NCI-H1092 treated with DMSO at 0.1 percent for 48 hours (cell line): ENCODE data around the gene ATP8A2.

Source experiments
- DNase-seq: peaks from one replicate; lab custom pipeline; 2025; lab: John Stamatoyannopoulos, UW

Gene ATP8A2

DNA sequence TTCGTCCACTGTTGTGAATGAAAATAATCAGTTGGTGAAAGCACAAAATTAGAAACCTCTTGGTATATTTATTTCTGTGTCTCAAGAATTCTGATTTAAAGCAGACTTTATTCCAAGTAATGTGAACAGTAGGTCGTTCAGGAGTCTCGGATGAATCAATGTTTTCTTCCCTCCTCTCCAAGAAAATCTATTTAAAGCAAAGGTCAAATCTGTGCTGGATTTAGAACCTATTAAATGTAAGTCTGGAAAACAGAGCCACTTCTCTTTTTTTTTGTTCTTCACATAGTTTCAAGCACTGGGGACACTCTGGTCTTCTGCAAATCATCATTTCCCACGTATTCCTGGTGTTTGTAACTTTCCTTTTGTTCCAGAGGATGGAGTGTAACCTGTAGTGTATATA lies 312.7 kb downstream of the ATP8A2 start:
- DNase-seq = no peak

DNA sequence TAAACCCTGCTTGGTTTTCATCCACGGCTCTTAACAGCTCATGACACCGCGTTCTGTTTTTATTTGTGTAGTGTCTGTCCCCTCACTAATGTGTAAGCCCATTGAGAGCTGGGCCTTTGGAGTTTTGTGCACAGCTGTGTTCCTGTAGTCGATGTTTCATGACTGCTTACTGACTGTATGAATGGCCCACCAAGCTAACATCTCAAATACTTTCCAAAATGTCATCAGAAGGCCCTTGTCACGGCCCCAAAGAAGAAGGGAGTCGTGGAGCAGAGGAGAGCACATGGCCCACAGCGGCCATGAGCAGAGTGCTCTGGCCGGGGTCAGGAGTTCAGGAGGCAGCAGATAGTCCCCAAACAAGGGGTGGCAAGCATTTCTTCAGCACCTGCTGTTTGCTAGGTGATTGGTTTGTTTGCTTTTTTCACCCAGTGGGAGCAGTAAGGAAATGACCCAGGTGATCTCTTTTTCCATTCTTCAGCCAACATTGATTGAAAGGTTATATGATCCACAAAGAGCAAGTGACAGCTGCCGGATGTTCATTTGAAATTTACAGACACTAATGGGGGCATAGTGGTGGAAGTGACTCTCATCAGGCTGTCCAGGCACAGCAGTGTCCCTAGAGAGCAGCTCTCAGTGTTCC lies 315.2 kb downstream of the ATP8A2 start:
- peak; percentile 99 for DNase-seq

DNA sequence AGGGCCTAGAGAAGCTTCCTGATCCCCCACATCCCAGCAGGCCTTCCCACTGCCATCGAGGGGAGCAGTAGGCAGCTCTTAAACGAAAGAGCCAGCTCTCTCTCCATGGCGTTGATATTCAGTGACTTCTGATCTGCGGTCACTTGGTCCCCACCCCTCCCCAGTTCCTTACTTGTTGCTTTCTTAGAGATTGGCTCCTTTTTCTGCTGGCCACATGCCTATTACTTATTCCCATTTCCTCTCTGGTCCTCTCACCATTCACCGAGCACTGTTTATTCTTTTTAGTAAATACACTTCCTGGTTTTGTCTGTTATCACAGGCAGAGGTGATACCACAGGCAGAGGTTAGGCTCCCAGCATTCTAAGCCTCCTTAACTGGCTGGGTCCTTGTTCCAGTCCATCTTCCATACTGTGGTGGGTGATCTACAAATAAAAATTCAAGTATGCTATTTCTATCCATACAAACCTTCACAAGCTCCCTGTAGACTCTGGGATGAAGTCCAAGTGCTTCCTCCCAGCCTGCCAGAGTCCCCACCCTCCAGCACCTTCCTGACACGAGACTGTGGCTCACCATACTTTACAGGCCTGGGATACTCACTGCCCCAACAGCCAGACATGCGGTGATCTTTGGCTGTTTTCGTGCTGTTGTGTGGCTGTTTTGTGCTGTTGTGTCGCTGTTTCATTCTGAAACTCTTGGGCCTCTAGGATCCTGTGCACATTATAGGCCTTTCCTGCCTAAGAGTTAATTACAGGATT lies 315.9 kb downstream of the ATP8A2 start:
- peak; percentile 96 for DNase-seq

DNA sequence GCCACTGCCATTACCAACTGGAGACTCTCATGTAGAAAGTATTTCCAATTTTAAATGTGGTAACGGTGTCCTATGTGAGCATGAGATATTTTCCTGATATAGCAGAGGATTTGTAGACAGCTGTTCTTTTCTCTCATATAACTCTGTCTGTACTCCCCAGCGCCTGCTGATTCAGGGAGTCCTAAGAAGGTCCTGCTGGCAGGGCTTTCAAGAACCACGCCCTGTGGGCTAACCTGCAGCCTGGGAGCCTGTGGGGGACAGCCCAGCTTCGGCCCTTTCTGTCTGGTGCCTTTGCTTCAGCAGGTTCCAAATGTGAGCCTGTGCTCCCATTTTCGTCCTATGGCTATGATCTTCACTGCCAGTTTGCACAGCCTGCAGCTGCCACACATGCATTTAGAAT lies 316.8 kb downstream of the ATP8A2 start:
- DNase-seq = peak; percentile 55

DNA sequence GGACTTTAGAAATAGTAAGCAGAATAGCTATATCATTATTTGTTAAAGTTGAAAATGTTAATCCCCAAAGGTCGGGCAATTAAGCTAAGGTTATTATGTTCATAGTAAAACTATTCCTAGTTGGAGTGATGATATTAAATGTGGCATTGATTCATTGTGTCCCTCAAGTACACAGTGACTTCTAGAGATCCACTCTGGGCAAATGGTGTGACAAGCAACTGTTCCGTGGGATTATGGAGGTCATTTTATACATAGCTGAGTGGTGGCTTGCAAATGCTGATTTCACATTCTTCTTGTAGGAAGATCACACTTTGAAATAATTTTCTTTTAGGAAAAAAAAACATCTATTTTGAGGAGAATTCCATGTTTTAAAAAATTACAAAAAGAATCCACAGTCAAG lies 317.8 kb downstream of the ATP8A2 start:
- peak; percentile 33 for DNase-seq

DNA sequence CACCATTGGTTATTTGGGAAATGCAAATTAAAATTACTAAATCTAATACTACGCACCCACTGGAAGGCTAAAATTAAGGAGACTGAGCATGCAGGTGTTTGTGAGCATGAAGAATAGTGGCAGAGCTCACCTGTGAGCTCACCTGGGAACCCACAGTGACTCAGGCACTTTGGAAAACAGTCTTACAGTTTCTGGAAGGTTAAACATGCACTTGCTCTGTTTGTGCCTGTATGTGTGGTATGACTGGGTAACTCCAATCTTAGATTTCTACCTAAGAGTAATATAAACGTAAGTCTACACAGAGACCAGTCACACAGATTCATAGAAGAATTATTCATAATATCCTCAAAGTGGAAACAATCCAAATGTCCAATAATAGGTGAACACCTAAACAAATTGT lies 318.8 kb downstream of the ATP8A2 start:
- DNase-seq = peak; percentile 37

DNA sequence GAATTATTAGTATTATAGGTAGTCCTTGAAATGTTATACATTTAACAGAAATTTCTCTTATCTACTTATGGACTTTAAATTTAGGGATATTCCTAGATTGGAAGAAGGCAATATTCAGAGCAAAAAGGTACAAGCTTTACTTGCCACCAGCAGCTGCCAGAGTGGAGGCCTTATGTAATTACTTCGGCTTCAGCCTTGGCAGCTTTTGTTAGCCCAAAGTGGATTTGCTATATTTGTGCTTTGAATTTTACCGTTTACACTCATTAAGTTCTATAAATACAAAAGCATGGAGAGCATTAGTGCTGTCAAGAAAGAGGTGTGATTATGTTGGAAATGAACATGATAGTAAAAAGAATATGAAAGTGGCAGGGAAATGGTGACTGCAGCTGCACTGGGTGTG lies 319.9 kb downstream of the ATP8A2 start:
- DNase-seq = peak; percentile 90

DNA sequence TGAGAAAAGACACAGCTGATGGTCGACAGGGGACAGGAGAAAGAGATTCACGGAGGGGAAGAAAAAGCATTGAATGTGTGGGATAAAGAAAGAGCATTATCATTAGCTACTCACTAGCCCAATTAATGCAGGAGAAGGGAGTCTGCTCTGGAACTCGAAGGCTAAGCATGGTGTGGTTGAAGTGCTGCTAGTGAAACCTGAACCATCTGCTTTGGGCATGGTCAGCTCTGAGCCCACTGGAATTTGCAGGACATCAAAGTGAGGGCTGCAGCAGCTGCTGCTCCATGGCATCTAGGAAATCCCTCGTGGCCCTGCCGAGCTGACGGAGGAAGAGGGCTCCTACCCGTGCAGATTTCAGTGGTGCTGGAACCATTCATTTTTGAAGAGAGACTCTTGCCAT lies 320.3 kb downstream of the ATP8A2 start:
- DNase-seq = no peak

DNA sequence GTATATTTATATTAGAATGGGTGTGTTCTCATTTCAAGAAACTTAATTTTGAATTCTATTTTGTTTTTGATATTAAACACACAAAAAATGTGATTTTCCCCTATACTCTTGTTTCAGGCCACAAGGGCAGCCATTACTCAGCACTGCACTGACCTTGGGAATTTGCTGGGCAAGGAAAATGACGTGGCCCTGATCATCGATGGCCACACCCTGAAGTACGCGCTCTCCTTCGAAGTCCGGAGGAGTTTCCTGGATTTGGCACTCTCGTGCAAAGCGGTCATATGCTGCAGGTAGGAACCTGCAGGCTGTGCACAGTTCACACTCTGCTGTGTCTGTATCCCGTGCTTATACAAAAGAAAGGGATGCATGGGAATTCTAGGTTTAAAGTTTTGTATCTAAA lies 327.3 kb downstream of the ATP8A2 start:
- DNase-seq = no peak

DNA sequence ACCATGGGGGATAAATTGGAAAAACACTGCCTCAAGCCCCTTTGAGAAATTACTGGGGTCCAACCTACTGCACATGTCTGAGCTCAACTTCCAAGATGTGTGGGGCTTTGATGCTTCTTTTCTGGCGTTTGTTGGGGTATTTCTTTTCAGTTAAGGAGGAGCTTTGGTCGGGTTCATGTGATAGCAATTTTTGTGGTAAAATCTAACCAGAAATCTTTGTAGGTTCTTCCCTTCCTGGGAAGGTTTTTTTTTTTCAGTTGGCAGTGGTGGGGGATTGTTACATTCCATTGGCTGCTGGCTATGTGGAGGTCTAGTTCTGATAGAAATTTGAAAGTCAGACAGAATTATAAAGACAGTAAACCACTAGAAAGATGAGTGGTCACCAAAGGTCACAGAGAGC lies 327.8 kb downstream of the ATP8A2 start:
- no peak for DNase-seq

DNA sequence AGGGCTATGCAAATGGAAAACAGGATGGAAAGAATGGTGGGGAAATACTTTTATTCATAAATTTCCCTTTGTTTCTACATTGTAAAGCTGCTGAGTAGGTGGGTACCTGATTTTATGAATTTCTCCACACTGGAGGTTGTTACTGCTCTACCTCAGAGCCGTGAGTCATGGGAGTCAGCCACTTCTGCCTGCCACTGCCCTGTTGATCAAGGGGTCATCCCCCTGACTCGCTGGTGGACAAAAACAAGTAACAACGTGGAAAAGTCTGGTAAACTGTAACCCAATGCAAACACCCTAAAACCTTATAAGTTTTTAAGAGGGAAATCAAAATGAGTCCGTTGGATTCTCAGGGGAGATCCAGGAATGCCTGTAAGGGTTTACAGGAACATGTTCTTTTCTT lies 329.5 kb downstream of the ATP8A2 start:
- DNase-seq = no peak

DNA sequence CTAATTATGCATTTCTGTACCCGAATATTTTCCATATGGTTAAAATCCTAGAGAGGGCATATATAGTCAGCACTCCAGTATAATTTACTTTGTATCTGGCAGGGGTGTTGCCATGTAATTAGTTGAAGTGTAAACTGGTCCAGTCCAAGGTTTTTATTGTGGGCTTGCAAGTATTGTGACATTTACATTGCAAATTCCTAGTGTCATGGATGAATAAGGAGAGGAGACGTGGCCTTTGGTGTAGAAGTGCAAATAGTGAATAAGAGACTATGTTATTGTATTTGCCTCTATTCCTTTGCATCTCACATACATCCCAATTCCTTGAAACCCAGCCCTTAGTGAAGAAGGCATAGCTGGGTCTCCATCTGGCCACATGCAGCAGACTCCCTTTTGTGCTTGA lies 330.6 kb downstream of the ATP8A2 start:
- DNase-seq = no peak

DNA sequence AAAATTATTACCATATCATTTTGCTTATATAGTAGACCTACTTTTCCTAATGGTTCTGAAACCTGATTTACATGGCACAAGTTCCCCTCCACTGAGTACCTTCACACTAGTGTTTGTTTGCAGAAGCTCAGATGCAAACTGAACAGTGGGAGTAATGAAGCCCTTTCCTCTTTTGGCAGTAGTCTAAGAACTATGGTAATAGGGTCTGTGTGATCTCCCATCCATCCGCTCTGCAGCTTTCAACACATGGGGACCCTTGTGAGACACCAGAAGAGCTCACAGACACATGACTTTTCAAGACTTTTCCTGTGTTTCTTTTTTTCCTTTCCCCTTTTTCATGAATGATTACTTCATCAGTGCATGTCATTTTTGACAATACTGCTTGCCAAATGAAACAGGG lies 336.0 kb downstream of the ATP8A2 start:
- peak; percentile 67 for DNase-seq

DNA sequence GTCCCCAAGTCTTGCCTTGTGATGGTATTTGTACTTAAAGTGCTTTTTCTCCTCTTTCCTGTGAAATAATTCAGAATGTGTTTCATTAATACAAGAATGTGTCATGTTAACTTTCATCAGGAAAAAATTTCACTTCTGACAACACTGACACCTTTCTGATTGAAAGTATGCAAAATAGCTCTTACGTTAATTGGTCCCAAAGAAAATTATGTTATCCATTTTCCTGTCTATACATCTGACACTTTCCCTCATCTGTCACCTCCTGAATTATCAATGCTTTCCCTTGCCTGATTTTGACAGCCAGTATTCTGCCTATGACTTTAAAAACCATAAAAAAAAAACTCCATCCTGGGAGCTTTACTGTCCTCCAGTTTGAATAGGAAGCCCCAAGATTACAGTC lies 336.5 kb downstream of the ATP8A2 start:
- no peak for DNase-seq

DNA sequence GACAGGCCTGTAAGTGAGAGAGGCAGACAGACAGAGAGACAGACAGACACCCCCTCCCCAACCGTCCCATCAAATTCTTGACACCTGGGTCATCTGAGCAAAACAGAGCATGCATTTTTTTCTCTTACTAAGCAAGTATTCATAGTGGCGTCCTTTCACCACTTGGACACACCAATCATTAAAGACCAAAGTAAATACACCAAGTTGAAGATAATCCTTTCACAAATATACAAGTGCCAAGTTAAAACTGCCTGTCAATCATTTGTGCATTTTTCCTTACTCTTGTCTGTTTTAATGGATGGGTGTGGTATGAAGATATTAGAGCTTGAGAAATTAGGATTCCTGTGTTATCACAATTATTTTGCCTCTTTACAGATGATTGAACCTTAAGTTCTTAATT lies 337.3 kb downstream of the ATP8A2 start:
- no peak for DNase-seq

DNA sequence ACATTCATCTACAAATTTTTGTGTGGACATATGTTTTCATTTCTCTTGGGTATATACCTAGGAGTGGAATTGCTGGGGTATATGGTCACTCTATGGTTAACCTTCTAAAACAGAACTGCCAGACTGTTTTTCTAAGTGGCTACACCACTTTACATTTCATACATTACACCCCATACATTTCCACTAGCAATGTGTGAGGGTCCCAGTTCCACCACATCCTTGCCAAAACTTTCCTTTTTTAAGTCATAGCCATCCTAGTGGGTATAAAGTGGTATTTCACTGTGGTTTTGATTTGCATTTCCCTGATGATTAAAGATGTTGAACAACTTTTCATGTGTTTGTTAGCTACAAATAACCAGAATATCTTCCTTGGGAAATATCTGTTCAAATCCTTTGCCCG lies 344.0 kb downstream of the ATP8A2 start:
- no peak for DNase-seq

DNA sequence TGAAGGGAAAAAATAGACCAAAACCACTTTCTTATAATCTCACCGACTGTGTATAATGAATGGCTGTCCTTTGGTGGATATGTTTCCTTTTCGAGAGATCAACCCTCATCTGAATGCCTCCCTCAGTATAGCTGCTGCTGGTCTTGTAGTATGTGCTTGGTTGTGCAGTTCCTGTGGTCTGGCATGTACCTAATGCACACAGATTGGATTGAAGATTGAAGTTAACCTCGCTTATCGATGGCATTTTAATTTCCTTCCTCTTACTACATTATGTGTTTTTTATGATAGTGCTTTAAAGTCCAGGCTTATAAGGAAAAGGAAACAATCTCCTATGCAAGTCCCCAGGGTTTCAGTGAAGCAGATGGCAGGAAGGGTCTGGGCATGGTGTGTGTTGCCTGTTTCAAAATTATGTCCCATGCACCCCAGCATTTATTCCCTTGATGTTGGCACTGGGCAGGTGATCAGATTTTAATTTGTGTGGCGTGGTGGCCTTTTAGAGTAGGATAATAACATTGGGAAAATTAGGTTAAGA lies 346.0 kb downstream of the ATP8A2 start:
- no peak for DNase-seq

DNA sequence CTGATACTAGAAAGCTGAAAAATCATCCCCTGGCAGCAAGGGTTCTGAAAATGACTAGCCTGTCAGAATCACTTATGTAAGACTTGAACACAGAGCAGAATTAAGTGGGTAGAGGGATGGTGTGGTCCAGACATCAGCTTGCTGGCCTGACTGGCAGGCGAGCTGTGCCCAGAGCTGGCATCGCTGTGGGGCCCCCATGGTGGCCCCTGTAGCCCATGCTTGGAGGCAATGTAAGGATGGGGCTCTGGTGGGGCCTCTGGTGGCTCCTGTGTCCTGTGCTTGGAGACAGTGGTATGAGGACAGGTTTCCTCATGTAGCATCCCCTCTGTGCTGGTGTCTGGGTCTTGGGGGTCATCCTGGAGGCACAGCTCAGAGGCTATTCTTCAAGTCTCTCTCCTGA lies 347.9 kb downstream of the ATP8A2 start:
- no peak for DNase-seq

DNA sequence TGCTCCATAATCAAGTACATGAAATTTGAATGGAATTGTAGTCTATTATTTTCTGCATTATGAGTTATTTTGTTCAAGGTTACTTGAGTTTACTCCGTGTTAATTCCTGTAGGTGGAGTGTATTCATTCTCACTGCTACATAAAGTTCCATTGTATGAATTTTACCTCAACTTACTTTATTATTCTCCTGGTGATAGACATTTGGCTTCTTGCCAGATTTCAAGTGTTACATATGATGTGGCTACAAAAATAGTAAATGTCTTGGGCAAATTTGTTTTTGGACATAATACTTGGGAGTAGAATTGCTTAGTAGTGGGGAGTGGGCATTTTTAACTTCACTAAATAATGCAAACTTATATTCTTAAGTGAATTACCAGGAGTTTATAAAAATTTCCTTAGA lies 351.1 kb downstream of the ATP8A2 start:
- no peak for DNase-seq

DNA sequence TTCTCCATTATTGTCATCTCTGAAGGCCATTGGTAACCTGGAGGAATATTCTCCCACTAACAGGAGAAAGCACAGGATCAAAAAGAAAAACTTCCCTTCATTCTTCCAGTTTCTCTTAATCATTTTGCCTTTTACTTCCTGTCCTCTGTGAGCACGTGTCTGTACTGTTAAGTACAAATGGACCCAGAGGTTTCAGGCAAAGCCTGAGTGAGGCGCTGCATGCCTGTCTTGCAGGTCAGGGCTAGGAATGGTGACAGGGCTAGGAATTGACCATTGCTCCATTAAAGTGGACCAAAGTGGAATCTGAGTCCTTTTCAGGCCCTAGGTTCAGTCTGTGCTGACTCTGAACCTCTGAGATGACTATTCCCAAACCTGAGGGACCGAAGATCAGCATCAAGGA lies 353.3 kb downstream of the ATP8A2 start:
- DNase-seq = no peak

DNA sequence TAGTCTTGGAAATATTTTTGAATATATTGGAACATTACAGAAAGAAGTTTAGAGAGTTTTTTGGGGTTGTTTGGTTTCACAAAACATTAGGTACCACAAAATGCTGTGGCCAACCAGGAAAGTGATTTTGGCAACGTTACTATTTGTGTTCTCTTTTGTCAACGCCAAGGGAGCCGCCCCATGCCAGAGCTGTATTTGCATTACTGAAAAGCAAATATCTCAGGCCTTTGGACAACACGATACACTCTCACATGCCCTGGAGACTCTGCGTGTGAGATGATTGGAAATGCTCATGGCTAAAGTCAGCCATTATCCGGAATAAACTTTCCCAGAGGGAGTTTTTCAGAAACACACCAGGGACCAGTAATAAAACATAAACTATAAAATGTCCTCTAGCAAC lies 355.5 kb downstream of the ATP8A2 start:
- DNase-seq = peak; percentile 95

DNA sequence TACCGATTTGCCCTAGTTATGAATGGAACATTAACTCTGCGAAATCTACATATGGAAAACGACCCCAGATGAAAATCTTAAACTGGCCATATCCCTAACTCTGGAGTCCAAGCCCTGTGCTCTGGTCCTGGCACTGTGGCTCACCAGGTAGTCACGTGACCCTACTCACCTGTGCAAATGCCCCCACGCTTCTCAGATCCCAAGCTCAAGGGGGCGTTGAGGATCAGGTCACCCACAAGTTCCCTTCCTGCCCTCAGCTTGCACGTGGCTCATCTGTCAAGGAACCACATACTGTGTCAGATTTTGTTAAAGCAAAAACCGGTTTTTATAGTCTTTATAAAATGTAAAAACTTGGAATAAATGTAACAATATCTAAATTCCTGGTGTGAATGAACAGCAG lies 356.0 kb downstream of the ATP8A2 start:
- DNase-seq = peak; percentile 56

DNA sequence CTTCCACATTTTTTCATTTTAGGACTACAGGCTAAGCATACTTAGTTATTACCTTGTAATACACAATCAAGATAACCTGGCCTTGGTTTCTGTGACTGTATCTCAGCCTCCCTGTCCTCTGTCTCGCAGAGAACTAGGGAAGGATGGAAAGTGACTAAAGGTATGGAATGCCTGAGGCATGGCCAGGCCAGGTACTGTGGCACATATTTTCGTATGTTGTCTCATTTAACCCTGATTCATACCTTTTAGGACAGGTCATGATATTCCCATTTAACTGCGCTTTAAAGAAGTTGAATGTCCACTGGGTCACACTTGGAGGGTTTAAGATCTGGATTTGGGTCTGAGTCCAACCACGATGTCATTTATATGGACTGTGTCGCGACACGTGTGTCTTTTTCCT lies 357.4 kb downstream of the ATP8A2 start:
- no peak for DNase-seq

DNA sequence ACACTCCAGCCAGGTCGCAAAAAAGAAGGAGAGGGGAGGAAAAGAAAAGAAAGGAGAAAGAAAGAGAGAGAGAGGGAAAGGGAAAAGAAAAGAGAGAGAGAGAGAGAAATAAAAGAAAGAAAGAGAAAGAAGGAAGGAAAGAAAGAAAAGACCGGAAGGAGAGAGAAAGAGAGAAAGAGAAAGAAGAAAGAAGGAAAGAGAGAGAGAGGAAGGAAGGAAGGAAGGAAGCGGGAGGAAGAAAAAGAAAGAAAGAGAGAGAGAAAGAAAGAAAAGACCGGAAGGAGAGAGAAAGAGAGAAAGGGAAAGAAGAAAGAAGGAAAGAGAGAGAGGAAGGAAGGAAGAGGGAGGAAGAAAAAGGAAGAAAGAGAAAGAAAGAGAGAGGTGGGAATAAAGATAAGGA lies 359.3 kb downstream of the ATP8A2 start:
- DNase-seq = no peak
